CD14-positive monocyte (primary cell): ENCODE data around the gene LTA4H. TPM values are rescaled to one million over a fixed set of nuclear protein-coding genes. Genes with fewer than 3 reads are reported as not detected.

Experiments used
- DNase-seq, 3 donors: peaks; one replicate each; pipeline ENCODE4 v3.0.0-alpha.2; 2011 to 2022
- H2AFZ ChIP-seq: 2 replicates; pipeline ENCODE4 v1.6.0; 2012; ENCODE audit warnings: mild to moderate bottlenecking, low read depth, low read length, inconsistent platforms; ENCODE audit not compliant: insufficient read depth, poor library complexity, severe bottlenecking
- H3K27ac ChIP-seq, 2 donors: 1 replicate in 1 of 2; 2 replicates in 1 of 2; pipeline ENCODE4 v1.5.1; 2012 to 2013; ENCODE audit warnings: low read length in 2 of 2, control low read depth in 1 of 2, inconsistent platforms in 1 of 2, low read depth in 1 of 2, mild to moderate bottlenecking in 1 of 2
- H3K27me3 ChIP-seq, 2 donors: one replicate each; pipeline versions ENCODE4 v1.6.0 to v1.6.1; 2011 to 2013; ENCODE audit warnings: low read length in 2 of 2; ENCODE audit not compliant: control insufficient read depth in 2 of 2, insufficient read depth in 2 of 2
- H3K36me3 ChIP-seq, 2 donors: replicated peaks in 1 of 2; 1 replicate in 1 of 2; 2 replicates in 1 of 2; pipeline versions ENCODE4 v1.5.1 to v1.6.1; 2012 to 2013; ENCODE audit warnings: low read length in 2 of 2, control low read depth in 1 of 2, inconsistent platforms in 1 of 2, mild to moderate bottlenecking in 1 of 2; ENCODE audit not compliant: insufficient read depth in 2 of 2, control insufficient read depth in 1 of 2
- H3K4me1 ChIP-seq, 2 donors: 1 replicate in 1 of 2; 2 replicates in 1 of 2; pipeline versions ENCODE4 v1.5.1 to v1.6.1; 2012 to 2013; ENCODE audit warnings: low read length in 2 of 2, control low read depth in 1 of 2, inconsistent platforms in 1 of 2, mild to moderate bottlenecking in 1 of 2, moderate library complexity in 1 of 2; ENCODE audit not compliant: insufficient read depth in 2 of 2, control insufficient read depth in 1 of 2
- H3K4me2 ChIP-seq: replicated peaks from 2 replicates; pipeline ENCODE3; 2012; ENCODE audit warnings: low read length, moderate library complexity, mild to moderate bottlenecking; ENCODE audit not compliant: poor library complexity, severe bottlenecking; ENCODE audit errors: extremely low read depth
- H3K4me3 ChIP-seq, 3 experiments: fragments of 200-600 bp in 1 of 3; sonication (generic) in 1 of 3; replicated peaks in 1 of 3; 1 replicate in 2 of 3; 2 replicates in 1 of 3; pipeline ENCODE4 v1.5.1; 2011 to 2013; ENCODE audit warnings: low read length in 3 of 3, mild to moderate bottlenecking in 3 of 3, control low read depth in 2 of 3, low read depth in 2 of 3, inconsistent platforms in 1 of 3, moderate library complexity in 1 of 3
- H3K79me2 ChIP-seq: 2 replicates; pipeline ENCODE4 v1.6.0; 2012; ENCODE audit warnings: mild to moderate bottlenecking, control low read depth, inconsistent platforms, low read length, moderate library complexity; ENCODE audit not compliant: insufficient read depth
- H3K9ac ChIP-seq: 2 replicates; pipeline ENCODE4 v1.6.0; 2017; ENCODE audit warnings: low read length, mild to moderate bottlenecking; ENCODE audit not compliant: insufficient read depth, poor library complexity, severe bottlenecking
- H3K9me3 ChIP-seq, 2 donors: replicated peaks in 1 of 2; 1 replicate in 1 of 2; 2 replicates in 1 of 2; pipeline versions ENCODE4 v1.5.1 to v1.6.1; 2012 to 2013; ENCODE audit warnings: low read length in 2 of 2, control low read depth in 1 of 2; ENCODE audit not compliant: control insufficient read depth in 1 of 2, insufficient read depth in 1 of 2
- H4K20me1 ChIP-seq: 2 replicates; pipeline ENCODE4 v1.6.0; 2012; ENCODE audit warnings: mild to moderate bottlenecking, low read length, control low read depth, moderate library complexity; ENCODE audit not compliant: insufficient read depth
- H3K27ac Mint-ChIP-seq, 7 donors: one replicate each; pipeline ENCODE4 v1.8.0; 2020; ENCODE audit warnings: mild to moderate bottlenecking in 7 of 7, mixed read lengths in 7 of 7, moderate library complexity in 6 of 7, inconsistent platforms in 2 of 7
- H3K27me3 Mint-ChIP-seq, 3 donors: one replicate each; pipeline ENCODE4 v1.8.0; 2021 to 2022; ENCODE audit warnings: low read depth in 3 of 3, mild to moderate bottlenecking in 3 of 3, mixed read lengths in 3 of 3, moderate library complexity in 3 of 3, inconsistent platforms in 1 of 3
- H3K36me3 Mint-ChIP-seq, 2 donors: one replicate each; pipeline ENCODE4 v1.8.0; 2020; ENCODE audit warnings: mixed read lengths in 2 of 2, inconsistent platforms in 1 of 2, mild to moderate bottlenecking in 1 of 2
- H3K4me1 Mint-ChIP-seq: one replicate; pipeline ENCODE4 v1.8.0; 2020; ENCODE audit warnings: mild to moderate bottlenecking, mixed read lengths
- H3K4me3 Mint-ChIP-seq, 2 donors: one replicate each; pipeline ENCODE4 v1.8.0; 2020; ENCODE audit warnings: mild to moderate bottlenecking in 2 of 2, mixed read lengths in 2 of 2, moderate library complexity in 1 of 2
- H3K9me3 Mint-ChIP-seq, 7 donors: one replicate each; pipeline ENCODE4 v1.8.0; 2020 to 2022; ENCODE audit warnings: mixed read lengths in 7 of 7, mild to moderate bottlenecking in 6 of 7, moderate library complexity in 6 of 7, inconsistent platforms in 2 of 7
- WGBS: methylation state at CpG from one replicate; pipeline ENCODE4 v1.1.5; 2013; ENCODE audit warnings: missing lambda C conversion rate; ENCODE audit not compliant: insufficient coverage; 5-methylcytosine and 5-hydroxymethylcytosine counted together
- intact Hi-C, 2 donors: fragments of 100-400 bp; cut with micrococcal nuclease; formaldehyde crosslinking; loops; one replicate each; pipeline versions ENCODE4 v1.15.0 to v1.15.1; 2023
- polyA plus RNA-seq, 3 donors: library from polyadenylated mRNA; depleted of rRNA in 1 of 3; unstranded in 2 of 3; stranded (reverse) in 1 of 3; fragments of 300-500 nt in 2 of 3; fragments of >200 nt in 1 of 3; fragmentation: Illumina TruSeq in 2 of 3; gene quantifications; 1 replicate in 2 of 3; 2 replicates in 1 of 3; pipeline ENCODE4 v1.2.3, GENCODE V29; 2012 to 2021
- TF ChIP-seq, protein P1 (sequence below): fragments of 200-600 bp; IDR thresholded peaks from one replicate; pipeline ENCODE4 v1.8.0; 2022; ENCODE audit warnings: antibody characterized with exemption, mild to moderate bottlenecking

LTA4H gene
- polyA plus RNA-seq, 3 donors, result 278 to 963 (median 647) TPM

DNA sequence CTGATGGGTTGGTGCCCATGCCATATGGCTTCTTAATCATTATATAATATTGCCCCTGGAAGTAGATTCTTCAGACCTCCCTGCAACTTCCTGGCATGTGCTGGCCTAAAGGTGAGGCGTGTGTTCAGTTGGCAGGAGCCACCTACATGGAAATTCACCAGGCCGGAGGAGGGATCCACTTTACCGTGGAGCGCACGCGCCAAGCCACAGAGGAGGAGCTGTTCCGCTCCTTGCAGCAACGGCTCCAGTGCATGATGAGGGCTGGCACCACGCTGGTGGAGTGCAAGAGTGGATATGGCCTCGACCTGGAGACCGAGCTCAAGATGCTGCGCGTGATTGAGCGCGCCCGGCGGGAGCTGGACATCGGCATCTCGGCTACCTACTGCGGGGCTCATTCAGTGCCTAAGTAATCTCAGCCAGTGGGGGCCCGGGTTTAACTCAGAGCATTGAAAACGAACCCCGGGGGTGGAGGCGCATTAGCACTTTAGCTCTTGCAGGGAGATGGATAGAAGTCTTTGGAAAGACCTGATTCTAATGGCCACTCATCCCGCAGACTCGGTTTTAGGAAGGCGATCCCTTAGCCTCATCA is 78.7 kb downstream of the LTA4H start:
- Histone ChIP-seq H3K79me2 (no peaks in the 10 kb centered on the region), H3K4me3 (no peak overlapping the region), H3K4me2 (no peak overlapping the region), H4K20me1 (no peaks in the 10 kb centered on the region), H3K36me3 (no peaks in the 10 kb centered on the region), H3K9ac (no peak overlapping the region), H2AFZ (no peak overlapping the region), H3K27ac (no peak overlapping the region), H3K27me3 (no peaks in the 10 kb centered on the region), H3K4me1 (peaks cover 3 to 8% of the 10 kb centered on the region in 2 donors), H3K9me3 (no peaks in the 10 kb centered on the region)
- Mint-ChIP-seq H3K27me3 (peaks cover 0 to 1% (median 0%) of the 10 kb centered on the region in 3 donors), H3K9me3 (no peaks in the 10 kb centered on the region), H3K4me3 (no peak overlapping the region), H3K27ac (no peak overlapping the region), H3K4me1 (peaks cover 11% of the 10 kb centered on the region), H3K36me3 (no peaks in the 10 kb centered on the region)
- no peak for DNase-seq
- TF ChIP-seq, protein P1, sequence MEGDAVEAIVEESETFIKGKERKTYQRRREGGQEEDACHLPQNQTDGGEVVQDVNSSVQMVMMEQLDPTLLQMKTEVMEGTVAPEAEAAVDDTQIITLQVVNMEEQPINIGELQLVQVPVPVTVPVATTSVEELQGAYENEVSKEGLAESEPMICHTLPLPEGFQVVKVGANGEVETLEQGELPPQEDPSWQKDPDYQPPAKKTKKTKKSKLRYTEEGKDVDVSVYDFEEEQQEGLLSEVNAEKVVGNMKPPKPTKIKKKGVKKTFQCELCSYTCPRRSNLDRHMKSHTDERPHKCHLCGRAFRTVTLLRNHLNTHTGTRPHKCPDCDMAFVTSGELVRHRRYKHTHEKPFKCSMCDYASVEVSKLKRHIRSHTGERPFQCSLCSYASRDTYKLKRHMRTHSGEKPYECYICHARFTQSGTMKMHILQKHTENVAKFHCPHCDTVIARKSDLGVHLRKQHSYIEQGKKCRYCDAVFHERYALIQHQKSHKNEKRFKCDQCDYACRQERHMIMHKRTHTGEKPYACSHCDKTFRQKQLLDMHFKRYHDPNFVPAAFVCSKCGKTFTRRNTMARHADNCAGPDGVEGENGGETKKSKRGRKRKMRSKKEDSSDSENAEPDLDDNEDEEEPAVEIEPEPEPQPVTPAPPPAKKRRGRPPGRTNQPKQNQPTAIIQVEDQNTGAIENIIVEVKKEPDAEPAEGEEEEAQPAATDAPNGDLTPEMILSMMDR, result no peak
- WGBS, result 95% methylated on average over 20 of the region's 27 CpGs
- intact Hi-C loops, result no loop called here

DNA sequence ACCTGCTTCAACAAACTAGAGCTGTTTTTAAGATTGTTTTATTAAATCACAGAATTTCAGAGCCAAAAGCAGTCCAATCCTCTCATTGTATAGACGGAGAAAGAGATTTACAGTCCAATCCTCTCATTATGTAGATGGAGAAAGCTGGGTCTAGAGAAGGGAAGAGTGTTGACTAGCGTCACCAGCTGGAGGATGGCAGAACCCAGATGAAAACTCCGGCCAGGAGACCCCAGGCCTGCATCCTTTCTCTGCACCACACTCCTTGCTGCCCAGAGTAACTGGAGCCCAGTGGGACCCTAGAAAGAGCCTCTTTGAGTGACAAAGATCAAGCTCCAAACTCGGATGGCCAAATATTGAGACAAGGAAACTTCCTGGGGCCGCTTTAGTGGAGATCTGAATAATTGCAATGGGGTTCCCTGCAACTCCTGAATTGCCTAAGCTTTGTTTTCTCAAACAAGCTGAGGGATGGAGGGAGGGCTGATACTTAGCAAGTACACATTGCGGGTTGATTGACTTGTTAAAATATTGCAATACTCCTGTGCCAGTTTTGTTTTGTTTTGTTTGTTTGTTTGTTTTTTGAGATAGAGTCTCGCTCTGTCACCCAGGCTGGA is 79.7 kb downstream of the LTA4H start:
- Histone ChIP-seq H3K27me3 (no peaks in the 10 kb centered on the region), H3K4me3 (no peak overlapping the region), H3K9me3 (no peaks in the 10 kb centered on the region), H3K36me3 (no peaks in the 10 kb centered on the region), H3K79me2 (no peaks in the 10 kb centered on the region), H3K27ac (no peak overlapping the region), H3K4me1 (peaks cover 3 to 15% of the 10 kb centered on the region in 2 donors), H2AFZ (no peak overlapping the region), H4K20me1 (no peaks in the 10 kb centered on the region), H3K4me2 (no peak overlapping the region), H3K9ac (no peak overlapping the region)
- H3K4me3 Mint-ChIP-seq, result no peak overlapping the region
- H3K27ac Mint-ChIP-seq, result no peak overlapping the region
- H3K27me3 Mint-ChIP-seq, result peaks cover 0 to 1% (median 0%) of the 10 kb centered on the region in 3 donors
- H3K9me3 Mint-ChIP-seq, result no peaks in the 10 kb centered on the region
- TF ChIP-seq, protein P1, result no peak
- intact Hi-C loops, result no loop called here
- no peaks in the 10 kb centered on the region for H3K36me3 Mint-ChIP-seq
- H3K4me1 Mint-ChIP-seq, result peaks cover 18% of the 10 kb centered on the region
- 100% methylated on average over 3 of the region's 7 CpGs for WGBS
- no peak for DNase-seq
